ENCODE data around the gene HADH. TPM values are rescaled to one million over a fixed set of nuclear protein-coding genes. Genes with fewer than 3 reads are reported as not detected.

HADH gene
- total RNA-seq, result 100 to 1,000 TPM in 2 of 3 donors, 10 to 100 TPM in 1; 76.7 to 151 (median 103) TPM
- long read RNA-seq, donor 1, full-length matches to known transcripts, result 142 of 143 reads
- long read RNA-seq, donor 1, partial matches to known transcripts, result 1 of 143 reads
- long read RNA-seq, donor 1, other reads (novel, unspliced or antisense), result 0 of 143 reads
- long read RNA-seq, donor 2, full-length matches to known transcripts, result 96 of 110 reads
- long read RNA-seq, donor 2, partial matches to known transcripts, result 9 of 110 reads
- long read RNA-seq, donor 2, other reads (novel, unspliced or antisense), result 5 of 110 reads

DNA sequence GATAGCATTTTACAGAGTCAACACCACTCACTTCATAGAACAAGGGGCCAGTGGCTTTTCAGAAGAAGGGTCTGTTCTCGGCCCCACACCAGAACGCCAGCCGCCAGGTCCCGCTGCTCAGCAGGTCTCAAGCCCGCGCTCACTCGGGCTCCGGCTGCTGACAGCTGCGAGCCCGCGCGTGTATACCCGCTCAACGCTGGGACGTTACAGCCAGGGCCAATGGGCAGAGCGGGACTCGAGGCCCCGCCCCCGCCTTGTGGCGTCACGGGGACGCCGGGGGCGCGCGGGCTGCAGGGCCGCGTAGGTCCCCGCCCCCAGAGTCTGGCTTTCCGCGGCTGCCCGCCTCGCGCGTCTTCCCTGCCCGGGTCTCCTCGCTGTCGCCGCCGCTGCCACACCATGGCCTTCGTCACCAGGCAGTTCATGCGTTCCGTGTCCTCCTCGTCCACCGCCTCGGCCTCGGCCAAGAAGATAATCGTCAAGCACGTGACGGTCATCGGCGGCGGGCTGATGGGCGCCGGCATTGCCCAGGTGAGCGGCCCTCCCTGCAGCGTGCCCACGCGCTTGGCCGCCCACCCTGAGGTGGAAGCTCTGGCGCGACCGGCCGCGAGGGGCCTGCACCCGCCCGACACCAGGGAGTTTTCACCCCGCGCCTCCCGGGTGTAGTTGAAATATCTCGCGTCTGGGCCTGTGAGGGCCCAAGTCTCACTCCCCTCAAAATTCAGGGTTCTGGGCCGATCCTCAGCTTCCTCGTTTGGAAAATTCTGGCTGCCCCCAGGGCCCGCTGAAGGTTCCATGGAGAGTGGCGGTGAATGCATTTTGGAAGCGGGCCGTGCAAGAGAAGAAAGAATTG lies at the start of gene HADH:
Gene HADH (plus strand): TSS at position 353 of the 850 bp plus-strand sequence. CDS start 44 bp downstream, at position 397.
- H3K36me3 ChIP-seq (ENCODE audit: low read depth), result no peaks in the 10 kb centered on the region
- peaks cover 39% of the 10 kb centered on the region for H3K4me1 ChIP-seq (ENCODE audit: low read depth)
- ATAC-seq (peak; percentile 98), DNase-seq (peak; percentile 96)
- no peak for TF ChIP-seq CTCF (IDR thresholded peaks at IDR 0.05)
- H3K4me3 ChIP-seq, result peak within 1 kb of the TSS; percentile 57
- H3K9me3 ChIP-seq, result no peaks in the 10 kb centered on the region
- intact Hi-C loops (cut with DNase I, micrococcal nuclease), result no loop called here

GRCh38 chr4:107945809-107946208 lies 43.9 kb upstream of the HADH start:
- ATAC-seq (no peak), DNase-seq (no peak)
- no peak overlapping the region for H3K4me3 ChIP-seq
- intact Hi-C loops (cut with DNase I, micrococcal nuclease), result no loop called here
- H3K36me3 ChIP-seq (ENCODE audit: low read depth), result no peaks in the 10 kb centered on the region
- no peaks in the 10 kb centered on the region for H3K9me3 ChIP-seq
- H3K4me1 ChIP-seq (ENCODE audit: low read depth), result no peaks in the 10 kb centered on the region
- TF ChIP-seq CTCF (IDR thresholded peaks at IDR 0.05), result no peak

DNA sequence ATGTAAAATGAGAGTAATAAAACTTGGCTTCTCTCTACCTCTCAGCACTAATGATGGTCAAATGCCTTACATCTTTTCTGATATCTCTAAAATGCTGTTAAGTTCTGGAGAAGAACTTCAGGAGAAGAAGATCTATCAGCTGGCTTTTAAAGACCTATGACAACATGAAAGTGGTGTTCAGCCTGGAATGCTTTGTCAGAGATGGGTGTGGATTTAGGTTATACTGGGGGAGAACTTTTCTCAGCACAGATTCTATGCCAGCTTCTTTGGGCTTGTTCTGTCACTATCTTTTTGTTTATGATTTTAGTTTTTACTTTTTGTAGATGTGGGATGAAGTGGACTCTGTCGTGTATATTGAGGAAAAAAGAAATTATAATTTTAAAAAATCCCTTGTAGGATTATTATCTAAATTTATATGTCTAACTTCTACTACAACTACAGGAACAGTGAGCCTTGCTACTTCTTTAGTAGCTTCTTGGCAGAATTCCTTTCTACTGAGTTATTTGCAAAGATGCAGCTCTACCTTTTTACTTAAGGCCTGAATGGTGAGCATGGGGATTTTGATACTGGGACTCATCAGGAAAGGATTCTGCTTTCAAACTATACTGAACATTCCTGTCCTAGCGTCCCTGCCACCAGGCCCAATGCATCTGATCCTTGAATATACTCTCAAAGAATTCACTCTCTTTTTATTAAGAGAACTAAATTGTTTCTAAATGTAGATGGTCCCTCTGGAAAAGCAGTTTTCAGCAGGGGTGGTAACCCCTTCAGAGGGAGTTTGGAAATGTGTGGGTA lies 38.7 kb upstream of the HADH start:
- DNase-seq (no peak), ATAC-seq (no peak)
- TF ChIP-seq CTCF (IDR thresholded peaks at IDR 0.05), result no peak
- no peaks in the 10 kb centered on the region for H3K4me1 ChIP-seq (ENCODE audit: low read depth)
- no peak overlapping the region for H3K4me3 ChIP-seq
- no peaks in the 10 kb centered on the region for H3K36me3 ChIP-seq (ENCODE audit: low read depth)
- H3K9me3 ChIP-seq, result no peaks in the 10 kb centered on the region
- intact Hi-C loops (cut with DNase I, micrococcal nuclease), result no loop called here

DNA sequence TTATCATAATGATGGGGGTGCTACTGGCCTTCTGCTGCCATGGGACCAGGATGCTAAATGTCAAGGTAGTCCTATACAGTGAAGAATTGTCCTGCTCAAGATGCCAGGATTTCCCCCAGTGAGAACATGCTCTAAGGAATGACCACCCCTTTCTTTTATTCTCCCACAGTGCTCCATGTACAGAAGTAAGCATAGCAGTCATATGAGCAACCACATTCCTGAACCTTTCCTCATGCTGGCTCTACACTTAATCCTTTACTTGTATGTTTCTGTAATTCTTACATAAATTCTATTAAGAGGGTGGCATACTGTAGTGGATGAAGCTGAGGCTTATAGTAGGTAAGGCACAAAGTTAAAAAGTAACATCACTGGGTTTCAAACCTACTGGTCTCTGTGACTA lies 38.1 kb upstream of the HADH start:
- no peak overlapping the region for H3K4me3 ChIP-seq
- no peak for ATAC-seq
- no peaks in the 10 kb centered on the region for H3K4me1 ChIP-seq (ENCODE audit: low read depth)
- H3K9me3 ChIP-seq, result peaks cover 1% of the 10 kb centered on the region
- H3K36me3 ChIP-seq (ENCODE audit: low read depth), result no peaks in the 10 kb centered on the region
- no peak for DNase-seq
- intact Hi-C loops (cut with DNase I, micrococcal nuclease), result no loop called here
- TF ChIP-seq CTCF (IDR thresholded peaks at IDR 0.05), result no peak

DNA sequence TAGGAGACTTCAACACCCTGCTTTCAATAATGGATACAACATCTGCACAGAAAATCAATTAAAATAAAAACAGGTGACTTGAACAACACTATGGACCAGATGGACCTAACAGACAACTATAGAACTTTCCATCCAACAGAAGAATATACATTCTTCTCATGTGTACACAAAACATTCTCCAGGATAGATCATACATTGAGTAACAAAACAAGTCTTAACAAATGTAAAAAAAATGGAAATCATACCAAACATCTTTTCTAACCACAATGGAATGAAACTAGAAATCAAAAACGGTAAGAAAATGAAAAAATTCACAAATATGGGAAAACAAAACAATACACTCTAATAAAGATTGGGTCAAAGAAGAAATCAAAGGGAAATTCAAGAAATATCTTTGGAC lies 33.7 kb upstream of the HADH start:
- H3K9me3 ChIP-seq, result peaks cover 10% of the 10 kb centered on the region
- intact Hi-C loops (cut with DNase I, micrococcal nuclease), result no loop called here
- no peak for DNase-seq
- ATAC-seq, result no peak
- no peak overlapping the region for H3K4me3 ChIP-seq
- TF ChIP-seq CTCF (IDR thresholded peaks at IDR 0.05), result no peak
- H3K36me3 ChIP-seq (ENCODE audit: low read depth), result no peaks in the 10 kb centered on the region
- no peaks in the 10 kb centered on the region for H3K4me1 ChIP-seq (ENCODE audit: low read depth)

Data from mucosa of descending colon (tissue), 3 donors.